ENCODE data around the gene APBA1.
"Not testable (repeated sequence)": the region's sequence is repeated elsewhere in the genome, so short reads cannot be mapped to it uniquely, and the experiment has no call there.

Gene APBA1

GRCh38 chr9:69603656-69604055 lies 68.5 kb downstream of the APBA1 start:
- DNase-seq, result no peak

- DNase-seq, result no peak
Observed at GRCh38 chr9:69602773-69603172, 69.4 kb downstream of the APBA1 start.

- DNase-seq, result no peak
Observed at GRCh38 chr9:69601698-69602097, 70.5 kb downstream of the APBA1 start.

GRCh38 chr9:69600314-69601047 lies 71.7 kb downstream of the APBA1 start:
- no peak for DNase-seq

GRCh38 chr9:69599232-69599971 lies 72.8 kb downstream of the APBA1 start:
- no peak for DNase-seq

- not testable (repeated sequence) for DNase-seq
Observed at GRCh38 chr9:69596906-69597305, 75.3 kb downstream of the APBA1 start.

GRCh38 chr9:69594180-69594579 lies 78.0 kb downstream of the APBA1 start:
- no peak for DNase-seq

- DNase-seq, result no peak
Observed at GRCh38 chr9:69593756-69594155, 78.4 kb downstream of the APBA1 start.

GRCh38 chr9:69593301-69593700 lies 78.9 kb downstream of the APBA1 start:
- DNase-seq, result no peak

GRCh38 chr9:69590266-69590665 lies 81.9 kb downstream of the APBA1 start:
- DNase-seq, result no peak

- DNase-seq, result no peak
Observed at GRCh38 chr9:69589156-69589555, 83.0 kb downstream of the APBA1 start.

GRCh38 chr9:69585571-69585970 lies 86.6 kb downstream of the APBA1 start:
- DNase-seq, result no peak

- no peak for DNase-seq
Observed at GRCh38 chr9:69584759-69585158, 87.4 kb downstream of the APBA1 start.

GRCh38 chr9:69583645-69584234 lies 88.4 kb downstream of the APBA1 start:
- no peak for DNase-seq

- DNase-seq, result peak; percentile 6
Observed at GRCh38 chr9:69582544-69583297, 89.5 kb downstream of the APBA1 start.

- no peak for DNase-seq
Observed at GRCh38 chr9:69582018-69582417, 90.2 kb downstream of the APBA1 start.

GRCh38 chr9:69580582-69581214 lies 91.5 kb downstream of the APBA1 start:
- no peak for DNase-seq

- no peak for DNase-seq
Observed at GRCh38 chr9:69579760-69580581, 92.2 kb downstream of the APBA1 start.

GRCh38 chr9:69579032-69579758 lies 93.0 kb downstream of the APBA1 start:
- no peak for DNase-seq

GRCh38 chr9:69578026-69578425 lies 94.1 kb downstream of the APBA1 start:
- DNase-seq, result no peak

GRCh38 chr9:69577123-69577522 lies 95.0 kb downstream of the APBA1 start:
- DNase-seq, result no peak

Measured in NCI-H774 (cell line).